Measurements from ENCODE around the gene ELL2. TPM values are rescaled to one million over a fixed set of nuclear protein-coding genes. Genes with fewer than 3 reads are reported as not detected.

Gene ELL2
- total and polyA plus RNA-seq, 7 donors = 16.2 to 59.8 (median 36.9) TPM

GRCh38 chr5:95959888-95960666 is 1.6 kb downstream of the ELL2 start:
- peak in 1 of 4 donors; percentile 13 for ATAC-seq
- Histone ChIP-seq H3K27me3 (ENCODE audit: insufficient read depth in 3 of 3, low read length in 2 of 3) (no peaks in the 10 kb centered on the region), H3K36me3 (ENCODE audit: insufficient read depth in 1 of 2, low read depth in 1 of 2) (no peaks in the 10 kb centered on the region), H3K27ac (peak overlapping the region; percentile 95), H3K4me3 (peak overlapping the region; percentile 94), H3K9me3 (no peaks in the 10 kb centered on the region), H3K4me1 (peaks cover 36% of the 10 kb centered on the region)
- intact Hi-C loops (cut with DNase I) = loop anchor here (2.0 to 10.0 kb wide), 4 partner anchors 43 to 377 kb away; no protein-coding TSS in a partner anchor
- no peak for DNase-seq
- TF ChIP-seq CTCF (IDR thresholded peaks at IDR 0.05) = no peak
- 9 to 29% (median 14%) methylated on average over 26 of the region's 26 CpGs for WGBS, 3 donors

- no peak for ATAC-seq
- Histone ChIP-seq H3K27ac (peak overlapping the region; percentile 95), H3K4me3 (peak overlapping the region; percentile 94), H3K27me3 (ENCODE audit: insufficient read depth in 3 of 3, low read length in 2 of 3) (no peaks in the 10 kb centered on the region), H3K36me3 (ENCODE audit: insufficient read depth in 1 of 2, low read depth in 1 of 2) (no peaks in the 10 kb centered on the region), H3K4me1 (peaks cover 39% of the 10 kb centered on the region), H3K9me3 (no peaks in the 10 kb centered on the region)
- TF ChIP-seq CTCF (IDR thresholded peaks at IDR 0.05) = no peak
- intact Hi-C loops (cut with DNase I) = loop anchor here (2.0 to 5.0 kb wide), 2 partner anchors 42 to 100 kb away; no protein-coding TSS in a partner anchor
- no peak for DNase-seq
- 79 to 93% (median 80%) methylated on average over 9 of the region's 9 CpGs for WGBS, 3 donors
These were observed 2.4 kb downstream of the ELL2 start for GRCh38 chr5:95959051-95959887.

- peak overlapping the region; percentile 94 for H3K4me3 ChIP-seq
- 70 to 86% (median 72%) methylated on average over 3 of the region's 3 CpGs for WGBS, 3 donors
- H3K9me3 ChIP-seq = no peaks in the 10 kb centered on the region
- DNase-seq = no peak
- intact Hi-C loops (cut with DNase I) = loop anchor here (2.0 to 5.0 kb wide), 2 partner anchors 41 to 100 kb away; no protein-coding TSS in a partner anchor
- no peak for ATAC-seq
- TF ChIP-seq CTCF (IDR thresholded peaks at IDR 0.05) = no peak
- no peak overlapping the region for H3K27ac ChIP-seq
- H3K4me1 ChIP-seq = peaks cover 39% of the 10 kb centered on the region
- H3K27me3 ChIP-seq (ENCODE audit: insufficient read depth in 3 of 3, low read length in 2 of 3) = no peaks in the 10 kb centered on the region
- no peaks in the 10 kb centered on the region for H3K36me3 ChIP-seq (ENCODE audit: insufficient read depth in 1 of 2, low read depth in 1 of 2)
These were observed 3.2 kb downstream of the ELL2 start for GRCh38 chr5:95958310-95959014.

- H3K4me1 ChIP-seq = peaks cover 39% of the 10 kb centered on the region
These were observed 4.0 kb downstream of the ELL2 start for GRCh38 chr5:95957561-95958203.

More at GRCh38 chr5:95957561-95958203, 4.0 kb downstream of the ELL2 start:
- no peaks in the 10 kb centered on the region for H3K36me3 ChIP-seq (ENCODE audit: insufficient read depth in 1 of 2, low read depth in 1 of 2)
- H3K27ac ChIP-seq = no peak overlapping the region
- H3K27me3 ChIP-seq (ENCODE audit: insufficient read depth in 3 of 3, low read length in 2 of 3) = no peaks in the 10 kb centered on the region
- DNase-seq (no peak), ATAC-seq (no peak)
- peak overlapping the region; percentile 94 for H3K4me3 ChIP-seq
- no peak for TF ChIP-seq CTCF (IDR thresholded peaks at IDR 0.05)
- intact Hi-C loops (cut with DNase I) = loop anchor here (2.0 to 5.0 kb wide), 2 partner anchors 40 to 99 kb away; no protein-coding TSS in a partner anchor
- H3K9me3 ChIP-seq = no peaks in the 10 kb centered on the region
- WGBS, 3 donors = 89 to 98% (median 93%) methylated on average over 3 of the region's 3 CpGs

Measured in psoas muscle (tissue), 8 donors.